HEK293 (cell line): ENCODE results near the gene KIF20B.

Experiments used
- HOXA7 ChIP-seq: sonication (generic); formaldehyde crosslinking; IDR thresholded peaks from 2 replicates; pipeline ENCODE4 v1.8.1; 2022; ENCODE audit warnings: missing genetic modification reagents, borderline replicate concordance
- MYNN ChIP-seq: fragments of 450-650 bp; formaldehyde crosslinking; IDR thresholded peaks from 2 replicates; pipeline ENCODE4 v1.5.1; 2016; ENCODE audit warnings: missing biosample characterization, missing genetic modification characterization, borderline replicate concordance
- OVOL3 ChIP-seq: fragments of 450-650 bp; formaldehyde crosslinking; IDR thresholded peaks from 2 replicates; pipeline ENCODE4 v1.5.1; 2016; ENCODE audit warnings: missing biosample characterization, missing genetic modification characterization
- SETDB1 ChIP-seq: IDR thresholded peaks from one replicate; pipeline ENCODE4 v1.6.1; 2017; ENCODE audit warnings: mild to moderate bottlenecking, low read length, moderate library complexity, mixed read lengths; ENCODE audit not compliant: insufficient read length
- ZNF10 ChIP-seq: fragments of 450-650 bp; formaldehyde crosslinking; IDR thresholded peaks from 2 replicates; pipeline ENCODE4 v1.5.1; 2017; ENCODE audit warnings: missing biosample characterization, missing genetic modification characterization
- ZNF114 ChIP-seq: fragments of 450-650 bp; formaldehyde crosslinking; IDR thresholded peaks from 2 replicates; pipeline ENCODE4 v1.5.0; 2017; ENCODE audit warnings: missing biosample characterization, missing genetic modification characterization
- ZNF548 ChIP-seq: fragments of 450-650 bp; formaldehyde crosslinking; IDR thresholded peaks from 2 replicates; pipeline ENCODE4 v1.5.1; 2016; ENCODE audit warnings: missing biosample characterization, missing genetic modification characterization
- ZNF792 ChIP-seq: fragments of 450-650 bp; formaldehyde crosslinking; IDR thresholded peaks from 2 replicates; pipeline ENCODE4 v1.5.1; 2016; ENCODE audit warnings: missing biosample characterization, missing genetic modification characterization
- TF ChIP-seq, protein P1 (sequence below): fragments of 450-650 bp; formaldehyde crosslinking; IDR thresholded peaks from 2 replicates; pipeline ENCODE4 v1.5.1; 2016; ENCODE audit warnings: missing biosample characterization, missing genetic modification characterization
- TF ChIP-seq, protein P2 (sequence below): fragments of 450-650 bp; formaldehyde crosslinking; IDR thresholded peaks from 2 replicates; pipeline ENCODE4 v1.5.1; 2016; ENCODE audit warnings: missing biosample characterization, missing genetic modification characterization

DNA sequence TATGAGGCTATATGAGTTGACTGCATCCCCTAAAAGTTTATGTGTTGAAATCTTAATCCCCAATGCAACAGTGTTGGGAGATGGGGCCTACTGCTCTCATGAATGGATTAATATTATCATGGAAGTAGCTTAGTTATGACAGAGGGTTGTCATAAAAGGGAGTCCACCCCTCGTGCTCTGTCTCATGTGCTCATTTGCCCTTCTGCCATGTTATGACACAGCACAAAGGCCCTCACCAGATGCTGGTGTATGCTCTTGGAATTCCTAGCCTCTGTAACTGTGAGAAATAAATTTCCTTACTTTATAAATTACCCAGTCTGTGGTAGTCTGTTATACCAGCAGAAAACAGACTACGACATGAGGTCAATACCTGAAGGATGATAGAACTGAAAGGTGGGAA, 38.8 kb upstream of the KIF20B start:
- TF ChIP-seq, protein P1, sequence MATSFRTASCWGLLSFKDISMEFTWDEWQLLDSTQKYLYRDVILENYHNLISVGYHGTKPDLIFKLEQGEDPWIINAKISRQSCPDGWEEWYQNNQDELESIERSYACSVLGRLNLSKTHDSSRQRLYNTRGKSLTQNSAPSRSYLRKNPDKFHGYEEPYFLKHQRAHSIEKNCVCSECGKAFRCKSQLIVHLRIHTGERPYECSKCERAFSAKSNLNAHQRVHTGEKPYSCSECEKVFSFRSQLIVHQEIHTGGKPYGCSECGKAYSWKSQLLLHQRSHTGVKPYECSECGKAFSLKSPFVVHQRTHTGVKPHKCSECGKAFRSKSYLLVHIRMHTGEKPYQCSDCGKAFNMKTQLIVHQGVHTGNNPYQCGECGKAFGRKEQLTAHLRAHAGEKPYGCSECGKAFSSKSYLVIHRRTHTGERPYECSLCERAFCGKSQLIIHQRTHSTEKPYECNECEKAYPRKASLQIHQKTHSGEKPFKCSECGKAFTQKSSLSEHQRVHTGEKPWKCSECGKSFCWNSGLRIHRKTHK, result no peak
- TF ChIP-seq ZNF792 (tag by site-specific recombination) (no peak), ZNF114 (tag by site-specific recombination) (no peak), ZNF548 (tag by site-specific recombination) (no peak), OVOL3 (tag by site-specific recombination) (no peak), MYNN (tag by site-specific recombination) (no peak), HOXA7 (CRISPR knock-in tag) (no peak), SETDB1 (no peak), ZNF10 (tag by site-specific recombination) (no peak)
- TF ChIP-seq, protein P2, sequence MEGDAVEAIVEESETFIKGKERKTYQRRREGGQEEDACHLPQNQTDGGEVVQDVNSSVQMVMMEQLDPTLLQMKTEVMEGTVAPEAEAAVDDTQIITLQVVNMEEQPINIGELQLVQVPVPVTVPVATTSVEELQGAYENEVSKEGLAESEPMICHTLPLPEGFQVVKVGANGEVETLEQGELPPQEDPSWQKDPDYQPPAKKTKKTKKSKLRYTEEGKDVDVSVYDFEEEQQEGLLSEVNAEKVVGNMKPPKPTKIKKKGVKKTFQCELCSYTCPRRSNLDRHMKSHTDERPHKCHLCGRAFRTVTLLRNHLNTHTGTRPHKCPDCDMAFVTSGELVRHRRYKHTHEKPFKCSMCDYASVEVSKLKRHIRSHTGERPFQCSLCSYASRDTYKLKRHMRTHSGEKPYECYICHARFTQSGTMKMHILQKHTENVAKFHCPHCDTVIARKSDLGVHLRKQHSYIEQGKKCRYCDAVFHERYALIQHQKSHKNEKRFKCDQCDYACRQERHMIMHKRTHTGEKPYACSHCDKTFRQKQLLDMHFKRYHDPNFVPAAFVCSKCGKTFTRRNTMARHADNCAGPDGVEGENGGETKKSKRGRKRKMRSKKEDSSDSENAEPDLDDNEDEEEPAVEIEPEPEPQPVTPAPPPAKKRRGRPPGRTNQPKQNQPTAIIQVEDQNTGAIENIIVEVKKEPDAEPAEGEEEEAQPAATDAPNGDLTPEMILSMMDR, result no peak
